ENCODE data around the gene RNF146.

GRCh38 chr6:127303917-127304316 is 37.3 kb downstream of the RNF146 start:
- TF ChIP-seq, protein P1, sequence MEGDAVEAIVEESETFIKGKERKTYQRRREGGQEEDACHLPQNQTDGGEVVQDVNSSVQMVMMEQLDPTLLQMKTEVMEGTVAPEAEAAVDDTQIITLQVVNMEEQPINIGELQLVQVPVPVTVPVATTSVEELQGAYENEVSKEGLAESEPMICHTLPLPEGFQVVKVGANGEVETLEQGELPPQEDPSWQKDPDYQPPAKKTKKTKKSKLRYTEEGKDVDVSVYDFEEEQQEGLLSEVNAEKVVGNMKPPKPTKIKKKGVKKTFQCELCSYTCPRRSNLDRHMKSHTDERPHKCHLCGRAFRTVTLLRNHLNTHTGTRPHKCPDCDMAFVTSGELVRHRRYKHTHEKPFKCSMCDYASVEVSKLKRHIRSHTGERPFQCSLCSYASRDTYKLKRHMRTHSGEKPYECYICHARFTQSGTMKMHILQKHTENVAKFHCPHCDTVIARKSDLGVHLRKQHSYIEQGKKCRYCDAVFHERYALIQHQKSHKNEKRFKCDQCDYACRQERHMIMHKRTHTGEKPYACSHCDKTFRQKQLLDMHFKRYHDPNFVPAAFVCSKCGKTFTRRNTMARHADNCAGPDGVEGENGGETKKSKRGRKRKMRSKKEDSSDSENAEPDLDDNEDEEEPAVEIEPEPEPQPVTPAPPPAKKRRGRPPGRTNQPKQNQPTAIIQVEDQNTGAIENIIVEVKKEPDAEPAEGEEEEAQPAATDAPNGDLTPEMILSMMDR (IDR thresholded peaks at IDR 0.05): no peak
- TF ChIP-seq CBX8 (IDR thresholded peaks at IDR 0.05): no peak
- no peak for TF ChIP-seq FOXS1 (CRISPR knock-in tag; IDR thresholded peaks at IDR 0.05)
- no peak for TF ChIP-seq SREBF2 (IDR thresholded peaks at IDR 0.05)
- no peak for TF ChIP-seq POLR2A (IDR thresholded peaks at IDR 0.05; ENCODE audit: low read length)
